Measurements from ENCODE around the gene GSTA4.

GSTA4 gene

DNA sequence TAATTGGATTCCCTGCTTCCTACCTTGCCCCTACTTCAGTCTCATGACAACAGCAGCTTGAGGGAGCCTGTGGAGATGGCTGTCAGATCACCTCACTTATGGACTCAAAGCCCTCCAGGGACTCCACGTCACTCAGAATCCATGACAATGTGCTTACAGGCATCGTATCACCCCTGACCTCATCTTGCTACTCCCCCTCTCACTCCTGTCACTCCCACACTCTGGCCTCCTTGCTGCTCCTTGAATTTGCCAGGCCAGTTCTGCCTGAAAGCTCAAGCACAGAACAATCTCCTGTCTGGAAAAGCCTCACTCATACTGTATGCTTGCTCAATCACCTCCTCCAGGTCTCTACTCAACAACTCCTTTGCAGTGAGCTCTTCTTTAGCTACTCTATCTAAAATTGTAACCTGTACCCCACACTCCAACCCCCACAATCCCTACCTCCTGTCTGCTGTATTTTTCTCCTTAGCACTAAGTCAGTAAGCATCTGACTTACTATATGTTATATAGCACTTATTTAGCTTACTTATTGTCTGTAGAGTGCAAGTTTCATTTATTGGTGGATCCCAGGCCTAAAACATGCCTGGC lies 10.7 kb upstream of the GSTA4 start:
- no peak for ATAC-seq
- no peak for TF ChIP-seq CREB5 (CRISPR knock-in tag; IDR thresholded peaks at IDR 0.05; ENCODE audit: low read depth)
- TF ChIP-seq, protein P1, sequence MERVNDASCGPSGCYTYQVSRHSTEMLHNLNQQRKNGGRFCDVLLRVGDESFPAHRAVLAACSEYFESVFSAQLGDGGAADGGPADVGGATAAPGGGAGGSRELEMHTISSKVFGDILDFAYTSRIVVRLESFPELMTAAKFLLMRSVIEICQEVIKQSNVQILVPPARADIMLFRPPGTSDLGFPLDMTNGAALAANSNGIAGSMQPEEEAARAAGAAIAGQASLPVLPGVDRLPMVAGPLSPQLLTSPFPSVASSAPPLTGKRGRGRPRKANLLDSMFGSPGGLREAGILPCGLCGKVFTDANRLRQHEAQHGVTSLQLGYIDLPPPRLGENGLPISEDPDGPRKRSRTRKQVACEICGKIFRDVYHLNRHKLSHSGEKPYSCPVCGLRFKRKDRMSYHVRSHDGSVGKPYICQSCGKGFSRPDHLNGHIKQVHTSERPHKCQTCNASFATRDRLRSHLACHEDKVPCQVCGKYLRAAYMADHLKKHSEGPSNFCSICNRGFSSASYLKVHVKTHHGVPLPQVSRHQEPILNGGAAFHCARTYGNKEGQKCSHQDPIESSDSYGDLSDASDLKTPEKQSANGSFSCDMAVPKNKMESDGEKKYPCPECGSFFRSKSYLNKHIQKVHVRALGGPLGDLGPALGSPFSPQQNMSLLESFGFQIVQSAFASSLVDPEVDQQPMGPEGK (CRISPR knock-in tag; IDR thresholded peaks at IDR 0.05; ENCODE audit: borderline replicate concordance): no peak
- TF ChIP-seq OSR1 (CRISPR knock-in tag; IDR thresholded peaks at IDR 0.05): no peak
- TF ChIP-seq CSRNP3 (CRISPR knock-in tag; IDR thresholded peaks at IDR 0.05): no peak
- TF ChIP-seq SNAI2 (CRISPR knock-in tag; IDR thresholded peaks at IDR 0.05): no peak
- no peak for TF ChIP-seq ISL1 (CRISPR knock-in tag; IDR thresholded peaks at IDR 0.05)
- TF ChIP-seq ZC3H10 (CRISPR knock-in tag; IDR thresholded peaks at IDR 0.05): no peak
- TF ChIP-seq TCF4 (CRISPR knock-in tag; IDR thresholded peaks at IDR 0.05; ENCODE audit: borderline replicate concordance): no peak
- no peak for TF ChIP-seq ZFP30 (CRISPR knock-in tag; IDR thresholded peaks at IDR 0.05)
- no peak for TF ChIP-seq TSHZ2 (CRISPR knock-in tag; IDR thresholded peaks at IDR 0.05)
- TF ChIP-seq RARB (CRISPR knock-in tag; IDR thresholded peaks at IDR 0.05): no peak
- no peak for TF ChIP-seq ZNF565 (CRISPR knock-in tag; conservative IDR thresholded peaks at IDR 0.05; ENCODE audit: low read depth)

DNA sequence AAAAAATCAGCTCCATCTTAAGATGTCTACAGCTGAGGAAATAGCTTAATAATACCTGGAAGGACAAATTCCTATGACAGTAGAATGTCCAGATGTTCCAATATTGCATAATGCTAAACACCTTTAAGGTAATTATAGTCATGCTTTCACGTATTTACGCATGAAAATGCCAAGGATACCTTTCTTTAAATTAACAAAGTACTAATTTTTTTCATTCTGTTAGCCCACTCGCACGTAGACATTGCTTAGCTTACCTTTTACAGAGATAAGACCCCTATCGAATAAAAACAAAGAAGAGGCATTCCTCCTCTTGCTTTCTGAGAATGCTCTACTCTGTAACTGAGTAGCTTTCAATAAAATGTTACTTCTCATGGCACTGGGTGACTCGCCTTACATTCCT lies 4.4 kb upstream of the GSTA4 start:
- no peak for TF ChIP-seq RARB (CRISPR knock-in tag; IDR thresholded peaks at IDR 0.05)
- no peak for TF ChIP-seq BACH2 (CRISPR knock-in tag; IDR thresholded peaks at IDR 0.05; ENCODE audit: borderline replicate concordance)
- no peak for TF ChIP-seq TOX (CRISPR knock-in tag; IDR thresholded peaks at IDR 0.05; ENCODE audit: borderline replicate concordance)
- no peak for TF ChIP-seq ZFP30 (CRISPR knock-in tag; IDR thresholded peaks at IDR 0.05)
- TF ChIP-seq CSDC2 (CRISPR knock-in tag; IDR thresholded peaks at IDR 0.05): no peak
- no peak for TF ChIP-seq GLIS3 (CRISPR knock-in tag; IDR thresholded peaks at IDR 0.05)
- TF ChIP-seq ZC3H10 (CRISPR knock-in tag; IDR thresholded peaks at IDR 0.05): no peak
- no peak for TF ChIP-seq OSR1 (CRISPR knock-in tag; IDR thresholded peaks at IDR 0.05)
- TF ChIP-seq ISL1 (CRISPR knock-in tag; IDR thresholded peaks at IDR 0.05): no peak
- no peak for TF ChIP-seq ZNF70 (CRISPR knock-in tag; IDR thresholded peaks at IDR 0.05)
- TF ChIP-seq, protein P1 (CRISPR knock-in tag; IDR thresholded peaks at IDR 0.05; ENCODE audit: borderline replicate concordance): no peak
- TF ChIP-seq CSRNP3 (CRISPR knock-in tag; IDR thresholded peaks at IDR 0.05): no peak
- TF ChIP-seq POU6F1 (CRISPR knock-in tag; IDR thresholded peaks at IDR 0.05; ENCODE audit: borderline replicate concordance, low read depth): no peak
- no peak for TF ChIP-seq TCF4 (CRISPR knock-in tag; IDR thresholded peaks at IDR 0.05; ENCODE audit: borderline replicate concordance)
- no peak for TF ChIP-seq ZNF8 (CRISPR knock-in tag; IDR thresholded peaks at IDR 0.05)
- no peak for TF ChIP-seq ARNTL (CRISPR knock-in tag; IDR thresholded peaks at IDR 0.05; ENCODE audit: borderline replicate concordance, low read depth)
- TF ChIP-seq ZNF565 (CRISPR knock-in tag; conservative IDR thresholded peaks at IDR 0.05; ENCODE audit: low read depth): no peak
- no peak for TF ChIP-seq ESRRG (CRISPR knock-in tag; IDR thresholded peaks at IDR 0.05)
- TF ChIP-seq CREB5 (CRISPR knock-in tag; IDR thresholded peaks at IDR 0.05; ENCODE audit: low read depth): no peak
- no peak for TF ChIP-seq ZFP3 (CRISPR knock-in tag; IDR thresholded peaks at IDR 0.05)
- ATAC-seq: no peak

All from SK-N-SH treated with all-trans-retinoic acid at 6 μM for 48 hours (cell line).